Panc1 (cell line): ENCODE measurements around the gene ADAMTSL3.

ENCODE experiments used
- CTCF ChIP-seq: fragments of 450-650 bp; IDR thresholded peaks from 2 replicates; pipeline ENCODE4 v1.5.1; 2017; ENCODE audit warnings: mild to moderate bottlenecking
- SIN3A ChIP-seq: IDR thresholded peaks from 2 replicates; pipeline ENCODE4 v1.6.1; 2012; ENCODE audit warnings: low read depth, mild to moderate bottlenecking, low read length, moderate library complexity, borderline replicate concordance; ENCODE audit not compliant: insufficient read depth

GRCh38 chr15:83929619-83930018, 275.7 kb downstream of the ADAMTSL3 start:
- TF ChIP-seq CTCF (no peak), SIN3A (no peak)
